ENCODE data around the gene C12orf57.

C12orf57 gene

DNA sequence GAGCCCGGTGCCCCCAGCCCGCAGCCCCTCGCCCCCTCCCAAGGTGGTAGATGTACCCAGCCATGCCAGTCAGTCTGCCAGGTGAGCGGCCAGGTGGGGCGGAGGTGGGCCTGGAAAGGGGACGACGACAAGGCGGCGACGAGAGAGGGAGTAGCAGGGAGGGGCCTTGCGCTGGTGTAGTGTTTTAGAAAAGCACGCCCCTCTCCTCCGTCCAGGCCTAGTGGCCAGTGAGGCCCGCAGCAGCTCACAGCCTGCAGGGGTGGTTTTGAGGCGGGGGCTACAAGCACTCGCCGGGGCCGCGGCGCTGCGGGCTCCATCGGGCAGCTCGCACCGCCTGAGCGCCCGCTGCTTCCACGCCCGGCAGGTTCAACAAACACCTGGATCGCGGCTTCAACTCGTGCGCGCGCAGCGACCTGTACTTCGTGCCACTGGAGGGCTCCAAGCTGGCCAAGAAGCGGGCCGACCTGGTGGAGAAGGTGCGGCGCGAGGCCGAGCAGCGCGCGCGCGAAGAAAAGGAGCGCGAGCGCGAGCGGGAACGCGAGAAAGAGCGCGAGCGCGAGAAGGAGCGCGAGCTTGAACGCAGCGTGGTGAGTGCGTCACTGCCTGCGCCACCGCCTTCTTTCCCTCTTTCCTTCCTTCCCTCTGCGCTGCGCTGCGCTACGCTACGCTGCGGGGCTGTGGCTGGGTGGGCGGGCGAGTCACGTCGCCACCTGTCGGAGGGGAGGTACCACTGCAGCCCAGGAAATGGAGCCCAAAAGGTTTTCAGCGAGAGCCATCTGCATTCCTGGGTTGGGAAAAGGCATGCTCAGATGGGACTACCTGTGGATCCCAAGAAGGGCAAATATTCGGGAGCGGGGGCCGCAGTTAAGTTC, 6.1 kb upstream of the C12orf57 start:
- DNase-seq (ENCODE audit: low spot score), result peak; percentile 94

- no peak for DNase-seq (ENCODE audit: low spot score)
These were observed 5.2 kb upstream of the C12orf57 start for GRCh38 chr12:6938353-6939190.

GRCh38 chr12:6939191-6939540, 4.7 kb upstream of the C12orf57 start:
- no peak for DNase-seq (ENCODE audit: low spot score)

DNA sequence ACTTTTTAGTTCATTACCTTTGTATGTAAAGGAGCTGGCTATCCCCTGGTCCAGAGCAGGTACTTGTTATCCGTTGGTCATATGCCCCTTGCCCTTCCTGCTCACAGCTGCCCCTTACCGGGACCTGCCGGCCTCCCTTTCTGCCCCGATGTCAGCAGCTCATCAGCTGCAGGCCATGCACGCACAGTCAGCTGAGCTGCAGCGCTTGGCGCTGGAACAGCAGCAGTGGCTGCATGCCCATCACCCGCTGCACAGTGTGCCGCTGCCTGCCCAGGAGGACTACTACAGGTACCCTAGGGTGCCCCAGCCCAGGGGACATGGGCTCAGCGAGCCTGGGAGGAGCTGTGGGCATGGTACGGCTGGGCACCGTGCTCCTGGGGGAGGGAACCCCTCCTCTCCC, 2.6 kb upstream of the C12orf57 start:
- DNase-seq (ENCODE audit: low spot score), result no peak

GRCh38 chr12:6941782-6942181, 2.0 kb upstream of the C12orf57 start:
- DNase-seq (ENCODE audit: low spot score), result no peak

- DNase-seq (ENCODE audit: low spot score), result no peak
These were observed 1.5 kb upstream of the C12orf57 start for GRCh38 chr12:6942331-6942665.

GRCh38 chr12:6943389-6943721, 467 bp upstream of the C12orf57 start:
- peak; percentile 90 for DNase-seq (ENCODE audit: low spot score)

DNA sequence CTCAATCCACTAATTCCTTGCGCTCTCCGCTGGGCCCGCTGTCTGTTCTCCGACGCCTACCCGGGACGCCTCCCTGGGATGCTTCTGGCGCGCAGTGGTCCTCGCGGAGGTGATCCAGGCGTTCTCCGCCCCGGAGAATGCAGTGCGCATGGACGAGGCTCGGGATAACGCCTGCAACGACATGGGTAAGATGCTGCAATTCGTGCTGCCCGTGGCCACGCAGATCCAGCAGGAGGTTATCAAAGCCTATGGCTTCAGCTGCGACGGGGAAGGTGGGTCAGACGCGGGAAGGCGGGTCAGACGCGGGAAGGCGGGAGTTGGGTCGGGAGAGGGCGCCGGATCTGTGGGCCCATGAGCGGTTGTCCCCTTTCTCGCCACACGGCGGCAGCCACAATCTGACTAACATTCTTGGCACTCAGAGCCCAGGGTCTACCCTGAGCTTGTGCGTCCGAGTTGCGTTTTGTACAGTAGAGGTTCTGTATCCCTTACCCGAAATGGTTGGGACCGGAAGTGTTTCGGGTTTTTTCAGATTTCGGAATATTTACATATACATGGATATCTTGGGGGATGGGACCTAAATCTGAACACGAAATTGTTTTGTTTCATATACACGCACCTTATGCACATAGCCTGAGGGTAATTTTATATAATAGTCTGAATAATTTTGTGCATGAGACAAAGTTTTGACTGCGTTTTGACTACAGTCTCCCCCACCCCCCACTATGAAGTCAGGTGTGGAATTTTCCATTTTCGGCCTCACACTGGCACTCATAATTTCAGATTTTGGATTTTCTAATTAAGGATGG, 762 bp downstream of the C12orf57 start:
- DNase-seq (ENCODE audit: low spot score), result peak; percentile 90

- no peak for DNase-seq (ENCODE audit: low spot score)
These were observed 1.8 kb downstream of the C12orf57 start for GRCh38 chr12:6945613-6946012.

GRCh38 chr12:6946033-6946919, 2.5 kb downstream of the C12orf57 start:
- peak; percentile 58 for DNase-seq (ENCODE audit: low spot score)

- DNase-seq (ENCODE audit: low spot score), result no peak
These were observed 3.1 kb downstream of the C12orf57 start for GRCh38 chr12:6946920-6947374.

- DNase-seq (ENCODE audit: low spot score), result no peak
These were observed 3.8 kb downstream of the C12orf57 start for GRCh38 chr12:6947615-6948014.

DNA sequence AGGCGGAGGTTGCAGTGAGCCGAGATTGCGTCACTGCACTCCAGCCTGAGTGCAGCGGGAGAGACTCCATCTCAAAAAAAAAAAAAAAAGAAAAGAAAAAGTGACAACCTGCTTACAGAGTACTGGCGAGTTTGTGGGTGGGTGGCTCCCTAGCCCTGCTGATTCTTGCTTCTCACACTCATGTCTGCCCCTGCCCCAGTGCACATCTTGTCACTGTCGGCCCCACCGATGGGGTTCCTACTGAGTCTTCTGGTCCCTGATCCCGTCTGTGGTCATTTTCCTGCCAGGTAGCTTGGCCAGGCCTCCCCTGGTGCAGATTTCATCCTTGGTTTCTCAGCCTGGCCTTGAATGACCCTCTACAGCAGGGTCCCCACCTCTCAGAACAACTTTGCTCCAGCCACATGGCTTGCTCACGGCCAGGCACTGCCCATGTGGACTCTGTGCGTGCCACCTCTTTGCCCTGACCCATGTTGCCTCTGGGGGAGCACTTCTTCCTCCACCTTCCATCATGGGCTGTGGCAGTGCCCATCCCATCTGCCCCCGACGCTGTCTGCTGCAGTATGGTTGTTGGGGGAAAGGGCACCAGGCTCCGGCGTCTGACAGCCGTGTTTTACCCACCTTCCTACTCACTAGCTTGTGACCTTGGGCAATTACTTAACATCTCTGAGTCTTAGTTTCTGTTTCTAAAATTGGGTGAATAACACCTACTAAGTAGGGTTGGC, 5.2 kb downstream of the C12orf57 start:
- DNase-seq (ENCODE audit: low spot score), result peak; percentile 50

GRCh38 chr12:6950401-6950801, 6.6 kb downstream of the C12orf57 start:
- DNase-seq (ENCODE audit: low spot score), result peak; percentile 41

DNA sequence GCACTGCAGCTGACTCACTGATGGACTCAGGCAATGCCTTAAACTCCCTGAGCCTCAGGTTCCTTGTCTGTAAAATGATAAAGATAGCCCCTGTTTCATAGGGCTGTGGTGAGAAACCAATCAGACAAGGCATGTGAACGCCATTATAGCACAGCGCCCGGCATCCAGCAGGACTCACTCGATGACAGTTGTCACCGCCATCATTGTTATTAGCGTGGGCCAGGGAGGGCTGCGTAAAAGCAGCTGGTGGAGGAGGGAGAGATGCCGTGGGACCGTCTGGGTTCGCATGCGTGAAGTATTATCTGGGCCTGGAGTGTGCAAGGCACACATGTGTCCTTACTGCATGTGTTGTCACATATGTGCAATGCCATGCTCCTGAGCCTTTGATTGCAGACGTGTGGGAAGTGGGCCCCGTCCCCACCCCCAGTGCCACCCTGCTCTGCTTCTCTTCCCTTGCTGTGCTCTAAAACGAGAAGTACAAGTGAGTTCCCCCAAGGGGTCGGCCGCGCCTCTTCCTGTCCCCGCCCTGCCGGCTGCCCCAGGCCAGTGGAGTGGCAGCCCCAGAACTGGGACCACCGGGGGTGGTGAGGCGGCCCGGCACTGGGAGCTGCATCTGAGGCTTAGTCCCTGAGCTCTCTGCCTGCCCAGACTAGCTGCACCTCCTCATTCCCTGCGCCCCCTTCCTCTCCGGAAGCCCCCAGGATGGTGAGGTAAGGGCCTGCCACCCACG, 7.2 kb downstream of the C12orf57 start, which contains the start of gene PTPN6:
Gene PTPN6, plus strand, starts transcription at position 546 of the 730 bp plus-strand sequence. Its CDS starts 157 bp downstream, at position 703.
- peak; percentile 59 for DNase-seq (ENCODE audit: low spot score)

GRCh38 chr12:6951551-6952120, 7.8 kb downstream of the C12orf57 start:
- no peak for DNase-seq (ENCODE audit: low spot score)

DNA sequence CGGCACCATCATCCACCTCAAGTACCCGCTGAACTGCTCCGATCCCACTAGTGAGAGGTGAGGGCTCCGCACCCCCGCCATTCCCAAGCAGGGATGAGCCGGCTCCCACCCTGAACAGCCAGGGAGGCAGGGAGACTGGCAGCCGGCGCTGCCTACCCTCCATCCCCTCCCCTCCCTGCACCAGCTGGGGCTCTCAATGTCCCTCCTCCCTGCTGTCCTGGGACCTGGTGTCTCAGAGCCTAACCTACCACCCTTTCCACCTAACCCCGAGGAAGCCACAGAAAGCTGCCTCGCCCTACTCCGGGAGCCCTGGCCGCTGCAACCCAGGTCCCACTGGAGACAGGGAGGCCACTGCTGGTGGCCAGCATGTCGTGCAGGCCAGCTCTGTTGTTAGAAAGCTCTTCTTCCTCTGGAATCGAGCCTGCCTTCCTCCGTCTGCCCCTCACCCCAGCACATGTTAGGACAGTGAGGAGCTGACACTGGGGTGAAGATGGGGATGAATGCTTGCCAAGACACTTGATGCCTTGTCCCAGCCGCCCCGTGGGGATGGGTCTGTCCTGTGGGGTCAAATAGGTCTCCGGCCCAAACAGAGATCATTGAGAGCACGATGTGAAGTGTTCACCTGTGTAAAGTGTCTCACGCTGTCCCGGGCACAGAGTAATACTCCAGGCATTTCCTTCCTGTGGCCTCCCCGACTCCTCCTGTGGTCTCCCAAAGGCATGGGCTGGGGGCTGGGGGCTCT, 8.5 kb downstream of the C12orf57 start:
- no peak for DNase-seq (ENCODE audit: low spot score)

GRCh38 chr12:6952863-6953441, 9.1 kb downstream of the C12orf57 start:
- DNase-seq (ENCODE audit: low spot score), result no peak
